Embryonic facial prominence (tissue), 1 donor: ENCODE results near the gene SORL1-AS1.

Experiments used
- DNase-seq: peaks from one replicate; pipeline ENCODE4 v3.0.0-alpha.2; 2016; ENCODE audit errors: extremely low spot score

The SORL1-AS1 gene

DNA sequence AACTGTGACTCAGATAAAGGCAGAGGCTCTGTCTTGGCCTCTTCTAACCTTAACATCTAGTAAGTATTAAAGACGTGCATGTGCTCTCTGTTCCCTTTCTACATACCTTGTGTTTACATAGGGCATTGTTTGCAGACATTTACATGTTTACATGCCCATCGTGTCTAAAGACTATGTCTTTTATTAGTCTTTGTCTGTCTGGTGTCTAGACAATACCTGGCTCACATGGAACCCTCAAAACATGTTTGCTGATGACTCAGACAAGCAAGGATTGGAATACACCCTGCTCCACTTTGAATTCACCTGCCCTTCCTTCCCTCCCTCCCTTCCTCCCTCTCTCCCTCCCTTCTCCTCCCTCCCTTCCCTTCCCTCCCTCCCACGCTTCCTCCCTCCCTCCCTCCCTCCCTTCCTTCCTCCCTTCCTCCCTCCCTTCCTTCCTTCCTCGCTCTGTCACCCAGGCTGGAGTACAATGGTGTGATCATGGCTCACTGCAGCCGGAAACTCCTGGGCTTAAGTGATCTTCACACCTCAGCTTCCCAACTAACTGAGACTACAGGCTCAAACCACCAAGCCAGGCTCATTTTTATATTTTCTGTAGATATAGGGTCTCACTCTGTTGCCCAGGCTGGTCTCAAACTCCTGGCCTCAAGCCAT, 23.7 kb upstream of the SORL1-AS1 start:
- no peak for DNase-seq

DNA sequence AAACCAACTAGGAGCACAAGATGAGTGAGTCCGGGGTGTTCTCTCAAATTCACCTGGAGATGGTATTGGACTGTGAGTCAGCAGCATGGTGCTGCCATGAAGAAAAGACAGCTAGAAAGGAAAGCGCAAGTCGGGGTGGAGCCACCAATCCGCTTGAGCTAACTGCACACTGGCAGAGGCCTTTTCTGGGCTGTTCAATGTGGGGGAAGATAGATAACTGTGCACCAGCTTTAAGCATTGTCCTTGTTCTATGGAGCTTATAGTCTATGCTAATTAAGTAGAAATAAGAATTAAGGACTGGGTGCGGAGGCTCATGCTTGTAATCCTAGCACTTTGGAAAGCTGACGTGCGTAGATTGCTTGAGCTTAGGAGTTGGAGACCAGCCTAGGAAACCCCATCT, 21.9 kb upstream of the SORL1-AS1 start:
- DNase-seq = no peak

- DNase-seq = no peak
Observed at GRCh38 chr11:121473064-121473777, 20.5 kb upstream of the SORL1-AS1 start.

GRCh38 chr11:121472312-121472711, 19.5 kb upstream of the SORL1-AS1 start:
- DNase-seq = no peak

DNA sequence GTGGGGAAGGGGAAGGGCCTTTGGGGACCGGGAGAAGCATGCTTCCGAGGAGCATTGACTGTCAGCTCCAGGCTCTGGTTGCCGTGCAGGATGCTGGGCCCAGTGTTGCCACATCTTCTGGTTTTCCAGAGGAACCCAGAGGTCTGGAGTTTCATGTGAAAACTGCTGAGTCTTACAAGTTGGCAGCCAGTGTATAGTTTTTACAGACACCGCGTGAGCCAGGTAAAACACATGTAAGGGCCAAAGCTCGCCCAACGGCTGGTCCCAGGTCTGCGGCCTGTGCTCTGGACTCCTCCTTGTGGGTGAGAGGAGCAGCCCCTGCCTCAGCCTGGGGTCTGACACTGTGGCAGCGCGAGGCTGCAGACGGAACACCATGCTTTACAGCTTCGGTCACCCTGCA, 18.4 kb upstream of the SORL1-AS1 start:
- no peak for DNase-seq

DNA sequence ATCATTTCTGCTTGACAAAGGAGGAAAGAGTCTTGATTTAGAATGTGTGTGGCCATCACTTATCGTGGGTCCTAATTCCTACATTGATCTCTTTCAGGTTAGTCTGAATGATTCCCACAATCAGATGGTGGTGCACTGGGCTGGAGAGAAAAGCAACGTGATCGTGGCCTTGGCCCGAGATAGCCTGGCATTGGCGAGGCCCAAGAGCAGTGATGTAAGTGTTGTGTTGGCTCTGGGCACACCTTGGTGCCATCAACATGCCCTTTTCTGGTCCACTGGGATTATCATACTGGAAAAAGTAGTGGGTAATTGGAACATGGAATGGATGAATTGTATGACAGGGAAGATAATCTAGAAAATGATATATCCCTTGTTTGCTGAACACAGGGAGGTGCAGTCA, 17.1 kb upstream of the SORL1-AS1 start:
- no peak for DNase-seq

GRCh38 chr11:121467965-121468364, 15.2 kb upstream of the SORL1-AS1 start:
- no peak for DNase-seq

DNA sequence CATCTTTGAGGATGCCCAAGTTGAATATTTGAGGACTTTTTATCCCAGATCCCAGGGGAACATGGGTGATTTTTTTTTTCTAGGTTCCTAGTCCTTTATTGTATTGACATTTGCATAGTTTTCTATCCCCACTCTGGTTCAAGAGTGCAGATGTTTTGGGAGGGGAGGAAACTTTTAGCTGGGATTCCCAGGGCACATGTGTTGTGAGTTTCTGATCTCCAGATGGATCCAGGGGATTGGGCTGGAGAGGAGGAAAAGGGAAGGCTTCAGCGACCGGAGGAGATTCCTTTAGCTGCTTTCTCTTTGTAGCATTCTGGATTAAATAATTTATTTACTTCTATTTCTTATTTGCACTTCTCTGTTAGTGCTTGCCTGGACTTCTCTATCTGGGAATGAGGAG, 14.7 kb upstream of the SORL1-AS1 start:
- DNase-seq = no peak

DNA sequence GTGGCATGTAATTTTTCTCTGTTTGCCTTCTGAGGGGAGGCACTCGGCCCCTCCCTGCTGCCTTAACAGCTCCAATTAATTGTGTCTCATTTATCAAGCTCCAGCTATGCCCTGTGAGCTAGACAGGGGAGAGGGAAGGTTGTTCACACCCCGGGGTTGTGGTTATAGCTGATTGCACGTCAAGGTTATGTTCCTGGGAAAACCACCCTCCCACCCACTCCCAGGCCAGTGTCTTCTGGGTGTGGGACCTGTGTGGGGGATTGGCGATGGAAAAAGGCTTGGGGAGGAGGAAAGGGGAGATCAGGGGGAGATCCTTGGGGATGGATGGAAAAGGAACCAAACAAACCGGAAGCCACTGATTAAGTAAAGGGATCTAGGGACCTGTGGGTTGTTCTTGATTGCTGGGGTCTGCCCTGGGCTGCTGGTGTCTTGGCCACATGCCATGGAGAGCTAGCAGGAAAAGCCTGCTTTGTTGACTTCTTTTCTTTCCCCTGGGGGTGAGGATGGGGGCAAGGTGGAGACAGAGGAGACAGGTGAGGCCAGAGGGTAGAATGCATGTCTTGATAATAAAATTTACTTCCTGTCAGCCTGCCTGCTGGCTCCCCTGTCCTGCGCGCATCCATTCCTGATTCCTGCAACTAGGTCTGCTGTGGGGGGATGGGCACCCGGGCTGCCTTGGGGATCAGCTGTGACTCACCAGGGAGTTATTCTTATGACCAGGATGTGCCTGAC, 13.5 kb upstream of the SORL1-AS1 start:
- no peak for DNase-seq

- DNase-seq = no peak
Observed at GRCh38 chr11:121465709-121466062, 12.9 kb upstream of the SORL1-AS1 start.

DNA sequence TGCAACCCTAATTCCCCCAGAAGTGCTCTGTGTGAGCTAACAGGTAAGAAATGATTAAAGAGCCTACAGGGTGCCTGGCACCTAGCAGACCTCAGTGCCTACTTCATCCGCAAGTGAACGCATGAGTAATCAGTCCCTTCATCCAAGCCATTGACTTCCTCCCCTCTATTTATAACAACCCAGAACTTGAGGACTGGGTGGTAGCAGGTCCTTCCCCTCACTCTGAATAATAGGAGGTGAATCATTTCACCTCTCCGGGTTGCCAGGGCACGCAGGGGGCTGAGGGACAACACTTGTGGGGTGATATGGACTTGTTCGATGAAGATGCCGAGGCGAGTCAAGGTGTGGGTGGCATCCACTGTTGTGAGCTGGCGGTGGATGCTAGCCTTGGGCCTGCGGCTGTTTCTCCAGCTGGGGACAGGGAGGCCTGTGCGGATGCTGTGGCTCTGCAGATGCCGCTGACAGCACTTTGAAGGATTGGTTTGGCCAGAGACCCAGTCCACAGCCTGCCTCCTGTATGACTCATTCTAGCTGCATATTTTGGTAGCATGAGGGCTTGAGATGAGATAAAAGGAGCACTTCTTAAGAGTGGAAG, 11.7 kb upstream of the SORL1-AS1 start:
- DNase-seq = no peak

- no peak for DNase-seq
Observed at GRCh38 chr11:121463689-121464335, 11.0 kb upstream of the SORL1-AS1 start.

DNA sequence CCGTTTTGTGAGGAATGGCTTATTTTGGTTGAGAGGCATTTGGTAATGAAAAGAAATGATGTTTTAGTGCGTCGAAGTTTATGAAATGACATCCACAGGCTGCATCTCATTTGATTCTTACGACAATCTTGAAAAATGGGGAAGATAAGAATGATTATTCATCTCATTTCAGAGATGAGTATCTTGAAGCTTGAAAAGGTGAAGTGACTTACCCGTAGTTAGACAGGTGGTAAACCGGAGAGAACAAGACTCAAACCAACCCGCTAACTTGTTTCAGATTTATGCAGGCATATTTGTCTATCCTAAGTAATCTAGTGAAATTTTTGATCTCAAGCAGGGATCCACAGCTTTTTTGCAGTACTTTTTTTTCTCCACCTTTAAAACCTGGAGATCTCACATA, 9.1 kb upstream of the SORL1-AS1 start:
- no peak for DNase-seq

GRCh38 chr11:121460941-121461514, 8.3 kb upstream of the SORL1-AS1 start:
- no peak for DNase-seq

DNA sequence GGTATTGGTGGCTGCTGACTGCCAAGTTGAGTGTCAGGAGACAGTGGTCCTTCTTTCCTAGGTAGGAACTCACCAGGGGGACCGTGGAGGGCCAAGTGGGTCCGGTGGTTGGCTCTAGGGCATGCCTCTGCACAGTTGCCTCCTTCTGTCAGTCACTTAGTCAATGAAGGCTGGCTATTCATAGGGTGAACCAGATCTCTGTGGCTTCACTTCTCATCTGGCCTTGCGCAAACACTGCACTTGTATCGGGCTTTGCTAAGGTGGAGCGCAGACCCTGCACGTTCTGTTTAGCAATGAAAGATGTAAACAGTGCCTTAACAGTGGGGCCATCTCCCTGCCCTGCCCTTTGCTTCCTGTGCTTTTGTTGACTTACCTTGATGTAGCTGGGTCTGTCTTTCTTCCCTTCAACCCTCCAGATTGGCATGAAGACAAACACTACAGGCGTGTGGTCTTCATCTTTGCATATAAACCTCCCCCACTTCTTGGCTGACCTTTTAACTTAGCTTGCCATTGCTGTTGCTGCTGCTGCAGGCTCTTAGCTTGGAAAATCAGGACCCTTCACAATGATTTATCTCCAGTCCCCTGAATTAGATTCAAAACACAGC, 6.7 kb upstream of the SORL1-AS1 start:
- DNase-seq = no peak

- no peak for DNase-seq
Observed at GRCh38 chr11:121458551-121458950, 5.8 kb upstream of the SORL1-AS1 start.

DNA sequence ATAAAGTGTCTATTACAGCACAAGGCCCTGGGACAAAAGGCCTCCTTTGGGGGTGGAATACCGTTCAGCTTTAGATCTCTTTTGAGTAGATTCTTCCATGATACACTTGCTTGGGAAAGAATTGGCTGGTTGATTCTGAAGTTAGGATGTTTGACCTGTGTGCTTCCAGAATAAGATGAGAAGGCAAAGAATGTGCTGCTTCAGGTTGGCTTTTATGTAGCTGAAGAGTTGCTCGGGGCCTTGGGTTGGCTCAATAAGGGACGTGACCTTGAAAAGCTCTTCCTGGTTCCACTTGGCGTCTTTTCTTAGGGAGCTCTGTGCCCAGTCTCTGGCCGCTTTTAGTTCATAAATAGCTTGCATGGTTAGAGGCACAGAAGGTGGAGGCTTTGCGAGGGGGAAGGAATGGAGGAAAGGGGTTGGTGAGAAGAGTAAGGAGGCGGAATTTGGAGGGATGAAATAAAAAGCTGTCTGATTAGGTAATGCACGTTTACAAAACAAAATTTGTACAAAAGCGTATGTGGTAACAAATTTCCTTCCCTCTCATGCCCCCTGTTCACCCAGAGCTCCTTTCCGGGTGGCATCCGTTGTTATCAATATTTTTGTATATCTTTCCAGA, 4.2 kb upstream of the SORL1-AS1 start:
- no peak for DNase-seq

- no peak for DNase-seq
Observed at GRCh38 chr11:121456151-121456550, 3.4 kb upstream of the SORL1-AS1 start.

DNA sequence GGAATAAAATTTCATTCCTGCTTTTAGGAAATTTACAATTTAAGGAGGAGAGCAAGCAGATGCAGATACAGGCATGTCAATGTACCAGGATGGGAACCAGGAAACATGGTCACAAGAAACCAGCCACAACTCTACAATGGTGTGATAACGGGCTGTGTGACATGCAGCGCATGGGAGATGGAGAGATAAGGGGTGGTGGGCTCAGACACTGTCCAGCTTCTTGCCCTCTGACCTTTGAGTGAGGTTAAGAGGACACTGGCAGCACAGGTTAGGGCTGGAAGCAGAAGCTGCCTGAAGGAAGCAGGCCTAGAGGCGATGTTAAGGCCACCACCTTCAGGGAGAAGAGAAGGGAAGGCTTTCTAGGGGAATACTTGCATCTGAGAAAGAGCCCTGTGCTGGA, 2.3 kb upstream of the SORL1-AS1 start:
- no peak for DNase-seq

GRCh38 chr11:121453589-121454299, 977 bp upstream of the SORL1-AS1 start:
- no peak for DNase-seq
